Sigmoid colon (tissue), 4 donors: ENCODE data around the gene ARSJ.

Source experiments
- CTCF ChIP-seq, 4 experiments: fragments of 450-650 bp in 3 of 4; fragments of 200-600 bp in 1 of 4; IDR thresholded peaks; one replicate each; pipeline ENCODE4 v1.5.1; 2016 to 2019; ENCODE audit warnings: antibody characterized with exemption in 4 of 4, mild to moderate bottlenecking in 3 of 4, moderate library complexity in 2 of 4
- EP300 ChIP-seq, 4 donors: sonication (generic); formaldehyde crosslinking; IDR thresholded peaks; one replicate each; pipeline ENCODE4 v1.6.1; 2017; ENCODE audit warnings: antibody characterized with exemption in 4 of 4
- POLR2A ChIP-seq, 2 donors: fragments of 450-650 bp; IDR thresholded peaks; one replicate each; pipeline ENCODE4 v1.6.1; 2016; ENCODE audit warnings: antibody characterized with exemption in 2 of 2, mild to moderate bottlenecking in 2 of 2, moderate library complexity in 2 of 2
- POLR2AphosphoS5 ChIP-seq, 4 donors: sonication (generic); formaldehyde crosslinking; IDR thresholded peaks; one replicate each; pipeline ENCODE4 v1.6.1; 2017; ENCODE audit warnings: antibody characterized with exemption in 4 of 4

- no peak for TF ChIP-seq POLR2A (IDR thresholded peaks at IDR 0.05)
- no peak for TF ChIP-seq CTCF (IDR thresholded peaks at IDR 0.05)
- no peak for TF ChIP-seq EP300 (IDR thresholded peaks at IDR 0.05)
- no peak for TF ChIP-seq POLR2AphosphoS5 (IDR thresholded peaks at IDR 0.05)
Measured at GRCh38 chr4:113973345-113973744, 6.1 kb downstream of the ARSJ start.
